HG03159 (cell line): ENCODE measurements around the gene SLC26A11.
"Not testable (repeated sequence)": the region's sequence is repeated elsewhere in the genome, so short reads cannot be mapped to it uniquely, and the experiment has no call there.

ENCODE experiments used
- ATAC-seq: cut with Tn5 transposase; IDR thresholded peaks from one replicate; pipeline ENCODE4 v1.9.1; 2021; ENCODE audit warnings: mild to moderate bottlenecking, moderate library complexity; ENCODE audit not compliant: unreplicated experiment

Gene SLC26A11

GRCh38 chr17:80195671-80196529 lies 24.3 kb upstream of the SLC26A11 start:
- no peak for ATAC-seq

DNA sequence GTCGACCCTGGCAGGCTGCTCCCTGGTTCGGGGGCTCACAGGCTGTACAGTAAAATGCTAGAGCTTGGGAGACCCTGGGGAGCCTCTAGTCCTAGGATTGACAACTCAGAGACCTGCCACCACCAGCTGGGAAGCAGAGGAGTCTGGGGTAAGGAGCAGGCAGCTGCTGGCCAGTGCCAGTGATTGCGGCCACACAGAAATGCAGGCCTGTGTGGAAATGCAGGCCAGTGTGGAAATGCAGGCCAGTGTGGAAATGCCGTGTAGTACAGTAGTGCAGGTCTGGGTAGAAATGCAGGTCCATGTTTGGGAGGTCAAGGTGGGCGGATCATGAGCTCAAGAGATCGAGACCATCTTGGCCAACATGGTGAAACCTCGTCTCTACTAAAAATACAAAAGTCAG lies 23.6 kb upstream of the SLC26A11 start:
- ATAC-seq = no peak

GRCh38 chr17:80198144-80198661 lies 22.0 kb upstream of the SLC26A11 start:
- ATAC-seq = no peak

GRCh38 chr17:80199295-80199694 lies 20.9 kb upstream of the SLC26A11 start:
- ATAC-seq = not testable (repeated sequence)

- no peak for ATAC-seq
These were observed 18.8 kb upstream of the SLC26A11 start for GRCh38 chr17:80201446-80201845.

DNA sequence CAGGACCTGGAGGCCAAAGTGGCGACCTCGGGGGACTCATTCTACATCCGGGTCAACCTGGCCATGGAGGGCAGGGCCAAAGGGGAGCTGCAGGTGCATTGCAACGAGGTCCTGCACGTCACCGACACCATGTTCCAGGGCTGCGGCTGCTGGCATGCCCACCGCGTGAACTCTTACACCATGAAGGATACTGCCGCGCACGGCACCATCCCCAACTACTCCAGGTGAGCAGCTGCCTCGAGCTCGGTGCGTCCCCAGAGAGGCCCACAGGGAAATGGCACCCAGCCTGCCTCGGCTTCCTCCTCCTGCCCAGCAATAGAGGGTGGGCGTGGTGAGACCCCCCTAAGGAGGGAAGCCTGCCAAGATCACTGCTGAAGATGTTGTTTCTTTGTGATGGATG lies 18.0 kb upstream of the SLC26A11 start:
- ATAC-seq = no peak

DNA sequence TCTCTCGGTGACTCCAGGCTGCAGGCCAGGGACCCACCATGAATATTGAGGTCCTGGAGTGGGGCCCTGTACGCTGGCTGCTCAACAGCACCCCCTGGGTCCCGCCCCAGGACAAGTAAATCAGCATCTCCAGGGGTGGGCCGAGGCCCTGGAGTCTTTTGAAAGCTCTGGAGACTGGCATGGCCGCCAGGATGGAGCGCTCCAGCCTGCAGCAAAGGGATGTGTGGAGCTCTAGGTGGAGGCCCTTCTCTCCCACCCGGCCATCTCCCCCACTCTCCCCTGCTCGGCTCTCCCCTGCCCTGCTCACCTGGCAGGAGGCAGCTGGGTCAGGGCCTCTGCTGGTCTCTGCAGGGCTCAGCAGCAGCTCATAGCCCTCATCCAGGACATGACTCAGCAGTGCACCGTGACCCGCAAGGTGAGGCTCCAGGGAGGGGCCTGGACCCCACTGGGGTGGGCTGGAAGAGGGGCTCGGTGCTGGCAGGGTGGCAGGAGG lies 16.7 kb upstream of the SLC26A11 start:
- no peak for ATAC-seq

DNA sequence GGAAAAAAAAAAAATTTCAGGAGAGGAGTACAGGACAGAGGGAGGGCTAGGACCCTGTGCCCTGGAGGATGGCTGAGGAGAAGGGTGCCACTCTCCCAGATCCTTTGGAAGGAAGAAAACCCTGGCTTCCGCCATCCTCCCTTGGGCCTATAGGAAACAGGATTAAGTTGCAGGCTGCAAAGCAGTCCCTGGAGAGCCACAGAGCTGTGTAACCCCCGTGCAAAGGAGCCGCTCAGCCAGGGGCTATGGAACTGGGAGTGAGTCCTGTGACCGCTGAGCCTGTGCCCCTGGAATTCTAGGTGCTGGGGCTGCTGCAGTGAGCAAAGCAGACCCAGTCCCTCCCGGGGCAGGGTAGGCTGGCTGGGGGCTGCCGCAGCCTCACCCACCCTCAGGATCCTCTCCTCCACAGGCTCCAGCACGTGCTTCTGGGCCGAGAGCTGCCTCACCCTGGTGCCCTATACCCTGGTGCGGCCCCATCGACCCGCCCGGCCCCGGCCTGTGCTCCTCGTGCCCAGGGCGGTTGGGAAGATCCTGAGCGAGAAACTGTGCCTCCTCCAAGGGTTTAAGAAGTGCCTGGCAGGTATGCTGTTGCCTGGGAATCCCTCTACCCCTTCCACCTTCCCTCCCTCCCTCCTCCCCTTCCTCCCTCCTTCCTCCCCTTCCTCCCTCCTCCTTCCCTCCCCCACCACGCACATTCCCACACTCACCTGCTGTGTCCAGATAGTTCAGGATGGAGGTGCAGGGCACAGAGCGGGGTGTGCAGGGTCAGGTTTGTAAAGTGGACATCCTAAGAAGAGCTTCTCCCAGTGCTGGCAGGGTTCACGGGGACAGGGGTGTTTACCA lies 15.4 kb upstream of the SLC26A11 start:
- no peak for ATAC-seq

DNA sequence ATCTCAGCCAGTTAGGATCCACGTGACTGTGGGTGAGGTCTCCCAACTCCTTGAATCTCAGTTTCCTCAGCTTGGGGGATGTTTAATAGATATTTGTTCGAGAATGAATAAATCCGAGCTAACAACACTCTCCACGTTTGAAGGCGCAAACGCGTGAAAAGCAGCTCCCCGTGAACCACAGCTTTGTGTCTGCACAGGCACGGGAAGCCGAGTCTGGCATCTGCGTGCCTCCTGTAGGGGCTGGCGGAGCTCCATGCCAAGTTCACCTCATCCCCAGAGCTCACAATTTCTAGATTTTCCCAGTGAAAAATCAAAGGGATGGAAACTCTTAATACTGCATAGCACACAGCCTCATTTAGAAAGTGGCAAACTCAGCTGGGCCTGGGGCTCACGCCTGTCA lies 14.4 kb upstream of the SLC26A11 start:
- ATAC-seq = no peak

DNA sequence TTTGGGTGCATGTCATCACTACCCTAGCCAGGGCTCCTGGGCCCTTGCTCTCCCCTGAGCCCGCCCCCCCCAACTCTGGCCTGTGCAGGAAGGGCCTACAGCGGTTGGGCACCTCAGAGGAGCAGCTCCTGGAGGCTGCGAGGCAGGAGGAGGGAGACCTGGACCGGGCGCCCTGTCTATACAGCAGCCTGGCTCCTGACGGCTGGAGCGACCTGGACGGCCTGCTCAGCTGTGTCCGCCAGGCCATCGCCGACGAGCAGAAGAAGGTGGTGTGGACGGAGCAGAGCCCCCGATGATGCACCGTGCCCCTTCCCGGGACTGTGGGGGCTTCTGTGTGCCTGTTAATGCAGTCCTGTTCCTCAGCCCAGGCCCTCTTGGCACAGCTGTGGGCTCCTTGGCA lies 12.2 kb upstream of the SLC26A11 start:
- no peak for ATAC-seq

GRCh38 chr17:80209765-80210164 lies 10.5 kb upstream of the SLC26A11 start:
- ATAC-seq = no peak

GRCh38 chr17:80210348-80211108 lies 9.7 kb upstream of the SLC26A11 start:
- ATAC-seq = no peak

DNA sequence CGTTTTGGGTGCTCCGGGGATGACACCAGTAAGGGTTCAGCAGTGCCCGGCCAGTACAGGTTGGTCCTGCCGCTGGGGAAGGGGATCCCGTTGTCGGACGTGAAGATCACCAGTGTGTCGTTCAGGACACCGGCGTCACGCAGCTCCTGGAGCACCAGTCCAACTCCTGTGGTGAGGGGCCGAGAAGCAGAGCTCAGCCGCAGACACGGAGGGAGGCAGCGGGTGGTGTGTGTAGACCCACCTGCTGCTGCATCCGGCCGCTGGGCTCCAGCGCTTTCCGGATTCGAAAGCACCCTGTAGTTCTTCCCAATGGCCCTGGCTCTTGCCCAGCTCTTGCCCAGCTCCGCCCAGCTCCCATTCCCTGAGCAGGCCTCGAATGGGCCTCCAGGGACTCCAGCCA lies 8.1 kb upstream of the SLC26A11 start:
- no peak for ATAC-seq

DNA sequence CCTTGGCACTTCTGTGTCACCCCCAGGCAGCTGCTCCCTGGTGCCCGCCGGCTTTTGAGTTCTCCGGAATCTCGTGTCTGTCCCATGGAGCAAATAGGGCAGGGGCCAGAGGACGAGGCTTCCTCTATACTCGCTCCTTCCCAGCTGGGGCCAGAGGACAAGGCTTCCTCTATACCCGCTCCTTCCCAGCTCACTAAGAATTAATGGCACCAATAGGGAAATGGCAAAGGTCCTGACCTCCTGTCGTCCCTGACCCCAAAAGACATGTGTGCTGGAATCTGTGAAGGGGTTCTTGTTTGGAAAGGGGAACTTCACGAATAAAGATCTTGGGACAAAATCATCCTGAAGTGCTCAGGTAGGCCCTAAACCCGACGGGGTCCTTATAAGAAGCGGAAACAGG lies 7.7 kb upstream of the SLC26A11 start:
- no peak for ATAC-seq

DNA sequence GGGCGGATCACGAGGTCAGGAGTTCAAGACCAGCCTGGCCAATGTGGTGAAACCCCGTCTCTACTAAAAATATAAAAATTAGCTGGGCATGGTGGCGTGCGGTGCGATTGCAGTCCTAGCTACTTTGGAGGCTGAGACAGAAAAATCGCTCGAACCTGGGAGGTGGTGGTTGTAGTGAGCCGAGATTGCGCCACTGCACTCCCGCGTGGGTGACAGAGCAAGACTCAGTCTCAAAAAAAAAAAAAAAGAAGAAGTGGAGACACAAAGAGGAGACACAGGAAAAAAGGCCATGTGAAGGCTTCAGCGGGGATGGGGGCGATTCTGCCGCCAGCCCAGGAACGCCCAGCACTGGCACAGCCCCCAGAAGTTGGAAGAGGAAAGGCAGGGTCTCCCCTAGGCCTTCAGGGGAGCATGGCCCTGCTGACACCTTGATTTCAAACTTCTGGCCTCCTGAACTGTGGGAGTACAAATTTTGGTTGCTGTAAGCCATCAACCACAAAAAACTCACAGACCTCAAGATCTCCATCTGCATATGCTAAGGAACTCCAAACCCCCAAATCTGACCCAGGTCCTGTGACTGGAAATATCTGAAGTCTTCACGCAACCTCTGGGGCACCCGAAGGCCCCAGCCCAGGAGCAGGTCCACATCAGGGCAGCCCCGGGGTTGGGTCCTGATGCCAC lies 7.1 kb upstream of the SLC26A11 start:
- no peak for ATAC-seq

- no peak for ATAC-seq
These were observed 6.6 kb upstream of the SLC26A11 start for GRCh38 chr17:80213643-80213975.

- no peak for ATAC-seq
These were observed 6.0 kb upstream of the SLC26A11 start for GRCh38 chr17:80214012-80214877.

DNA sequence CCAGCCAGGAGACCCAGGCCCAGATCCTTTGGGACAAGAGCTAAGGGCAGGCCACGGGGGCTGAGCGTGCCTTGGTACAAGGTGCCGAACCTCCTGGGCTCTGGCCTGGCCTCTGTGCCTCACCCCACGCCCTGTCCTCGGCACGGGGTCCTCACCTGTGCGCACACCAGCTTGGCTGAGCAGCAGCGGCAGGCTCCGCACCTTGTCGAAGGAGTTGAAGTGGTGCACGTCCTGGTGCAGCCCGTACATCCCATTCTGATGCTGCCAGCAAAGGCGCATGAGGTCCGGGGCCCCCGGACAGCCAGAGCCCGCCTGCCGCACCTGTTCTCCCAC lies 5.4 kb upstream of the SLC26A11 start:
- ATAC-seq = no peak
